HFF-Myc (cell line): ENCODE results near the gene ACVR1.

ENCODE experiments used
- DNase-seq: peaks from one replicate; pipeline ENCODE4 v3.0.0-alpha.2; 2011; ENCODE audit warnings: low read depth; ENCODE audit errors: extremely low read depth
- H3K4me3 ChIP-seq: replicated peaks from 2 replicates; pipeline ENCODE4 v1.5.1; 2011; ENCODE audit warnings: low read depth, mild to moderate bottlenecking, control low read depth, low read length
- TF ChIP-seq, protein P1 (sequence below): IDR thresholded peaks from 2 replicates; pipeline ENCODE4 v1.5.1; 2012; ENCODE audit warnings: mild to moderate bottlenecking, low read depth, low read length, control low read depth; ENCODE audit errors: missing control alignments

Gene ACVR1

DNA sequence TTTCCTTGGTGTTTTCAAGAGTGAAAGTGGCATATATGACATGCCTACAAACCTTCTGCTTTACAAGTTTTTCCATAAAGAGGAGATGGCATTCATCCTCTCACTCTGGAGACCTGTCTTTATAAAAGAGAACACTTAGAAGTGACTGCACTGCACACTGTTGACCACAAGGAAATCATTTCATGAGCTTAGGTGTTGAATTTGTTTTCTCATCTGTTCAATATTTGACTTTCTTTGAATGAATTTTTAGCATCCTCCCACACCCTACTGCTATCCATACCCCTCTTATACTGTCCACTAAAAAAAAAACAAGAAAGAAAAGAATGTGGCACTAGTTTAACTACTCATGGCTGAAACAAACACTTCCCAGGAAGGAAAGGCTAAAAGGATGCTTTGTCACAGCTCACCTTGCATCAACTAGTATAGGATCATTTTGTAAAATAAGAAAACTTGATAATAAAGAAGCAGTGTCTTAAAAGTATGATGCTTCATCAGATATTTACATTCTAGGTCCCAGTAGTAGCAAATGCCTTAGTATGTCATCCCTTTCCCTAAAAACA is 83.0 kb downstream of the ACVR1 start:
- DNase-seq = no peak

DNA sequence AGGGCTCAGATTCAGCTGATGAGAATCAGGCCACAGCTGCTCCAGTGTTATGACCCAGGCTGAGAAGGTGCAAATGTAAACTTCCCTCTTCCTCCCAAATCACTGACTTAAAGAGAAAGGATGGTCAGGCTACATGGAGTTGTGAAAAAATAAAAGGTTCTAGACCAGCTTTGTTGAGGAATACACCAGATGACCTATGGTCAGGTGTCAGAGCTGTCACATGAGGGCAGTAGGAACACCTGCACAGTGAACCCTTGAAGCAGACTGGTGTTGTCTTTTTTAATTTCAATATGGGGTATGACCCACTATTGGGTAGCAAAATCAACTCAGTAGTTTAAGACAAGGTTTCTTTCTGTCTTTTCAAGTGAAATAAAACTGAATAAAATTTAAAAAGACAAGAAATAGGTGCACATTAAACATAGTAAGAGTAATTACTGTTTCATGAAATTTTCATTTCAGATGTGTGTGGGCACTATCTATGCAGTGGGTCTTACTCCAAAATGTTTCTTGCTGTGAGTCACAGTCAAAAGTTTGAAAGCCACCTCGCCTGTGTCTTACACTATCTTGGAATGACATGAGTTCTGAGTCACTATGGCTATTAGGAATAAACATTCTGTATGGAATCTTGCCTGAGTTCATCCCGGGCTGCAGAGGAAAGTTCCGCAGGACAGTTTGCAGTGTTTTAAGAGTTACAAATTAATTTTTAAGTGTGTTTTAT is 83.6 kb downstream of the ACVR1 start:
- H3K4me3 ChIP-seq = no peak overlapping the region
- TF ChIP-seq, protein P1, sequence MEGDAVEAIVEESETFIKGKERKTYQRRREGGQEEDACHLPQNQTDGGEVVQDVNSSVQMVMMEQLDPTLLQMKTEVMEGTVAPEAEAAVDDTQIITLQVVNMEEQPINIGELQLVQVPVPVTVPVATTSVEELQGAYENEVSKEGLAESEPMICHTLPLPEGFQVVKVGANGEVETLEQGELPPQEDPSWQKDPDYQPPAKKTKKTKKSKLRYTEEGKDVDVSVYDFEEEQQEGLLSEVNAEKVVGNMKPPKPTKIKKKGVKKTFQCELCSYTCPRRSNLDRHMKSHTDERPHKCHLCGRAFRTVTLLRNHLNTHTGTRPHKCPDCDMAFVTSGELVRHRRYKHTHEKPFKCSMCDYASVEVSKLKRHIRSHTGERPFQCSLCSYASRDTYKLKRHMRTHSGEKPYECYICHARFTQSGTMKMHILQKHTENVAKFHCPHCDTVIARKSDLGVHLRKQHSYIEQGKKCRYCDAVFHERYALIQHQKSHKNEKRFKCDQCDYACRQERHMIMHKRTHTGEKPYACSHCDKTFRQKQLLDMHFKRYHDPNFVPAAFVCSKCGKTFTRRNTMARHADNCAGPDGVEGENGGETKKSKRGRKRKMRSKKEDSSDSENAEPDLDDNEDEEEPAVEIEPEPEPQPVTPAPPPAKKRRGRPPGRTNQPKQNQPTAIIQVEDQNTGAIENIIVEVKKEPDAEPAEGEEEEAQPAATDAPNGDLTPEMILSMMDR = no peak
- no peak for DNase-seq

More for the DNA sequence above, 83.0 kb downstream of the ACVR1 start:
- H3K4me3 ChIP-seq = no peak overlapping the region
- TF ChIP-seq, protein P1 = peak; percentile 4

- TF ChIP-seq, protein P1 = no peak
- no peak overlapping the region for H3K4me3 ChIP-seq
- no peak for DNase-seq
These were observed 85.3 kb downstream of the ACVR1 start for GRCh38 chr2:157790780-157791179.

GRCh38 chr2:157789933-157790511 is 86.1 kb downstream of the ACVR1 start:
- DNase-seq = no peak
- H3K4me3 ChIP-seq = no peak overlapping the region
- TF ChIP-seq, protein P1 = no peak

- DNase-seq = no peak
- no peak overlapping the region for H3K4me3 ChIP-seq
- TF ChIP-seq, protein P1 = no peak
These were observed 86.9 kb downstream of the ACVR1 start for GRCh38 chr2:157789256-157789655.

GRCh38 chr2:157788201-157788600 is 87.9 kb downstream of the ACVR1 start:
- H3K4me3 ChIP-seq = no peak overlapping the region
- TF ChIP-seq, protein P1 = no peak
- no peak for DNase-seq
